ENCODE data around the gene CHI3L1.

DNA sequence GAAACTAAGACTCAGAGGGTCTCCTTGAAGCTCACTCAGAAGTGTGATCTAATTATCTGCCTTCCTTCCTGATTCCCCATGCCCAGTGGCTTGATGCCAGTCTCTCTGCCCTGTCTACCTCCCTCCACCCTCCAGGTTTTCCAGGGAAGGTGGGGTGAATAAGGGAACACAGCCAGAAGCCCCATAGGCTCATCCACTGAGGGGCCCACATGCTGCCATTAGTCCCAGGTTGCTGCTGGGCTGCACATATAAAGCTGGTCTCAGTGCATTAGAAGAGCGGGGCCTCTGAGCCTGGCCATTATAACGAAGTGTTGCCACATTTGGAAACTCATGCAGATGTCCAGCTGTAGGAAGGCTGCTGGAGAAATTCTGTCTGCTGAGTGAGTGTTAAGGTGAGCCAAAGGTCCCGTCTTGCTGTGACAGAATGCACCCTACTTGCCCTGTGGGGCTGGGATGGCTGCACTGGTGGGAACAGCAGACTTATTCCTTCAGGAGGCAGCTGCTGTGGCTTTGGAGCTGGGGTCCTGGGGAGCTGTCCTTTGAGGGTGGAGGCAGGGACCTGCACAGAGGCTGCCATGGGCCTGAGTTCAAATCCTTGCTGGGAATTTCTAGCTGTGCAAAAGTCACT, 56.0 kb downstream of the CHI3L1 start:
- TF ChIP-seq, protein P1, sequence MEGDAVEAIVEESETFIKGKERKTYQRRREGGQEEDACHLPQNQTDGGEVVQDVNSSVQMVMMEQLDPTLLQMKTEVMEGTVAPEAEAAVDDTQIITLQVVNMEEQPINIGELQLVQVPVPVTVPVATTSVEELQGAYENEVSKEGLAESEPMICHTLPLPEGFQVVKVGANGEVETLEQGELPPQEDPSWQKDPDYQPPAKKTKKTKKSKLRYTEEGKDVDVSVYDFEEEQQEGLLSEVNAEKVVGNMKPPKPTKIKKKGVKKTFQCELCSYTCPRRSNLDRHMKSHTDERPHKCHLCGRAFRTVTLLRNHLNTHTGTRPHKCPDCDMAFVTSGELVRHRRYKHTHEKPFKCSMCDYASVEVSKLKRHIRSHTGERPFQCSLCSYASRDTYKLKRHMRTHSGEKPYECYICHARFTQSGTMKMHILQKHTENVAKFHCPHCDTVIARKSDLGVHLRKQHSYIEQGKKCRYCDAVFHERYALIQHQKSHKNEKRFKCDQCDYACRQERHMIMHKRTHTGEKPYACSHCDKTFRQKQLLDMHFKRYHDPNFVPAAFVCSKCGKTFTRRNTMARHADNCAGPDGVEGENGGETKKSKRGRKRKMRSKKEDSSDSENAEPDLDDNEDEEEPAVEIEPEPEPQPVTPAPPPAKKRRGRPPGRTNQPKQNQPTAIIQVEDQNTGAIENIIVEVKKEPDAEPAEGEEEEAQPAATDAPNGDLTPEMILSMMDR (IDR thresholded peaks at IDR 0.05; ENCODE audit: low read depth, low read length): no peak
- no peak for TF ChIP-seq EZH2phosphoT487 (IDR thresholded peaks at IDR 0.05; ENCODE audit: low read depth)

All from OCI-LY3 (cell line).